ENCODE results near the gene SNX33.
"Not testable (repeated sequence)": the region's sequence is repeated elsewhere in the genome, so short reads cannot be mapped to it uniquely, and the experiment has no call there.

The SNX33 gene

DNA sequence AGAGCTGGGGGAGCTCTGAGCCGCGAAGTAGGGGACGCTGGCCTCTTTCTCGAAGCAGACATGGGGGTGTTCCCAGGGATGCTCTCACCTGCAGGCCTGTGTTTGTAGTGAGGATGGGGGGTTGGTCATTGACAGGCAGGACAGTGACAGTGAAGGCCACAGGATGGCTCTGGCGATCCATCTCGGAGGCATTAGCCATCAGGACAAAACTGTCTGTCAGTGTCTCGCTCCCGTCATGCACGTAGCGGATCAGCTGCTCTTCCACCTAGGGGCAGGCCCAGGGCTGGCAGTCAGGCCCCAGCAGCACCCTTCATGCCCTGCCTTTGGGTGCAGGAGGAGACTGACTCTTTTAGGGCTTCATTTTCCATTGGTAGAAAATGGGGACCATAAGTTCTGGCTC is 36.9 kb downstream of the SNX33 start:
- no peak for DNase-seq

DNA sequence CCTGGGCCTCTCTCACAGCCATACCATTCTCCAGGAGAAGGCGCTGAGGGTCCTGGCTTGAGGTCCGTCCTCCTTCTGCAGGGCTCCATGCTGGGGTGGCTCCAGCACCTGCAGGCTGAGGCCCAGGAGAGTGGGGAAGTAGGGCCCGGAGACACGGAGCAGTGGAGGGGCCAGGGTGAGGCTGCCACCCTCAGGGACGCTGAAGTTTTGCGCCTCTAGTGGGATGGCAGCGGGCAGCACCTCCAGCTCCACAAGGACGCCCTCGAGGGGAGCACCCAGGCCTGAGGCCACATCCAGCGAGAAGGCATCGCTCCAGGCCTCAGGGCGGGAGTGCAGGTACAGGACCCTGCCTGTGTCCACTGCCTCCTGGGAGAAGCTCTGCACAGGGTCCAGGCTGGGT is 37.5 kb downstream of the SNX33 start:
- DNase-seq = no peak

DNA sequence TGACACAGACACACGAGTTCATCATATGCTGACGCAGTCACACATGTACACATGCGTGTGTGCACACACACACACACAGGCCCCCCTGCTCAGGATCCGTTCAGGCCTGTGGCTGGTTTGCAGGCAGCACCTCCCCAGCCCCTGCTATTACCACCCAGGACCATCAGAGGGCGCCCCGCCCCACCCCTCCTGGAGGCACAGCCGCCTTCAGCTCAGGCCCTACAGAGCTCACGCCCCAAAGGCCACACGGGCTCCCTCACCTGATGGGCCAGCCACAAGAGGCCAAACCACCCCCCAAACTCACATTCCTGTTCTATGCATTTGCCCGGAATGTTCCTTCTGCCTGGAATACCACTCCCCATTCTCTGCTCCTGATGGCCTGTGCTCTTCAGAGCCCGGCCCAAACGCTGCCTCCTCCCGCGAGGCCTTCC is 38.5 kb downstream of the SNX33 start:
- DNase-seq = peak; percentile 77

DNA sequence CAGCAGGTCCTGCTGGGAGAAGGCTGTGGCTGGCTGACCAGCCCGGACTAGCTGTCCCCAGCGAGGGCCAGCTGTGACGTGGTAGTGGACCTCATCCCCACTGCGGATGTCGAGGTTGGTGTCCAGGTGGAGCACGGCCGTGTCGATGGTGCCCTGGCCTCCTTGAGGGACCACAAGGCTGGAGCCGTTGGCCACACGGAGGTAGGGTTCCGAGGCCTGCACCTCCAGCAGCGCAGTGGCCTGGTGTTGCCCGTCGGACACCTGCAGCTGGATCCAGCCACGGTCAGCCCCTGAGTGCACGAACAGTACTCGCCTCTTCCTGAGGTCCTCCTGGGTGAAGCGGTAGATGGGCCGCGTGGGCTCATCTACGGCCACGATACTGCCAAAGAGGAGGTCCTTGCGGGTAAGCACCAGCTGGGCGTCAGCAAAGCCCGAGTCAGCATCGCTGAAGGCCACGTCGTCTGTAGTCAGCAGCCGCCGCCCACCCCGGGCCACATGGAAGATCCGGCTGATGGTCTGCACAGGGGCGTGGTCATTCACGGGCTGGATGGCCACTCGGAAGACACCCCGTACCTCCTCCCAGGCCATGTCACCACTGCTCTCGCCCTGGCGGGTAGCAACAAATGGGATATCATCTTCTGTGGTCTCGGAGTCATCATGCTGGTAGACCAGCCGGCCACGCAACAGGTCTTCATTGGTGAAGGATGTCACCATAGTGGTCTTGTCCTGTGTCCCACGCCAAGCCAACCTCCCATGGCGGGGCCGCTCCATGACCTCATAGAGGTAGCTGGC is 40.0 kb downstream of the SNX33 start:
- DNase-seq = no peak

DNA sequence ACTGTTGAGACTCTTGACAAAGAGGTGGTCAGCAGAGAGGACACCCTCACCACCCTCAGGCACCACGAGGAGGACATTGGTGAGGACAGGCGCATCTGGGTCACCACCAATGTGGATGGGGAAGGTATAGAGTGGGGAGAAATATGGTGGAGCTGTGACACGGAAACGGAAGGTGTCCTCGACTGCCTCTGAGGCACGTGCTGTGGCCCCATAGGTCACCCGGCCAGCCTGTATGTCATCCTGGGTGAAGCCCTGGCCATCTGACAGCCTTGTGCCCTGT is 40.5 kb downstream of the SNX33 start:
- no peak for DNase-seq

DNA sequence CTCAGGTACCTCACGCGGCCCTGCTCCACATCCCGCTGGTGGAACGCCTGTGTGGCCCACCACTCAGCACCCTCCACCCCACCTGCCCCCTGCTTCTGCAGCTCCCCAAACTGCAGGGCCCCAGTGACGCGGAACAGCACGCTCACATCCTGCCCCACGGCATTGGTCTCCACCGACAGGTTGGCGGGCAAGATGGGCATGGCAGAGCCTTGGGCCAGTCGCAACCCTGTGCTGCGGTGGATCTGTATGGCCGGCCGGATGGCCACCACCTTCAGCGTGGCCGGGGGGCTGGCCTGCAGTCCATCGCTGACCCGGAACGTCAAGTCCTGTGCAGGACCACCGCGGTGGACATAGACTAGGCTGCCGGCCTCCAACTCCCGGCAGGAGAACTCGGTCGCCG is 41.1 kb downstream of the SNX33 start:
- DNase-seq = no peak

DNA sequence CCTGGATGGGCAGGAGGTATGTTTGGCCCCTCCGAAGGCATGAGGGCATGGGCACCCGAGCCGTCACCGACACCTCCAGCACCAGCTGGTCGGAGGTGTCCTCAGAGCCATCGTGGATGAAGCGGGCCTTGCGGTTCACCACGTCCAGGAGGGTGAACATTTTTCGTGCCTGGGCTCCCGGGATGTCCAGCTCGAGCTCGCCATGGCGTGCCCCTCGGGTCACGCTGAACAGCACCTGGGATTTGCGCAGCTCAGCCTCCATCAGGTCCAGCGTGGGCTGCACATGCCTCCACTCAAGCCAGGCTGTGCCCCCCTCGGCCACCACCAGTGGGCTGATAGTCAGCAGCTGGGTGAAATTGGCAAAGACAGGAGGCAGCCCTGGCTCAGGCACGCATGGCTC is 41.7 kb downstream of the SNX33 start:
- not testable (repeated sequence) for DNase-seq

DNA sequence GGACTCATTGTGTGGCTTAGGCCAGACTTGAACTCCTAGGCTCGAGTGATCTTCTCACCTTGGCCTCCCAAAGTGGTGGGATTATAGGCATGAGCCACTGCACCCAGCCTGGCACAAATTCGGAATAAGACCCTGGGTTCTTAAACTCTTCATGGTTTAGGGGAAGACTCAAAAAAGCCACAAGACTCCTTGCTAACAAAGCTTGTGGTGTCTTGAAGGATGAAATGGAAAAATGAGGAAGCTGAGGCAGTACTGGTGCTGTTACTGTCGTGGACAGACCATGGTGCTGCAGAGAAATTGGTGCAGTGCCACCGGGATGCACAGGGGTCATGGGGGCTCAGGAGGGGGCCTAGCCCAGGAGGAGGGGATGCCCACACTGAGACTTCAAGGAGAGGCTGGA is 44.6 kb downstream of the SNX33 start:
- DNase-seq = not testable (repeated sequence)

DNA sequence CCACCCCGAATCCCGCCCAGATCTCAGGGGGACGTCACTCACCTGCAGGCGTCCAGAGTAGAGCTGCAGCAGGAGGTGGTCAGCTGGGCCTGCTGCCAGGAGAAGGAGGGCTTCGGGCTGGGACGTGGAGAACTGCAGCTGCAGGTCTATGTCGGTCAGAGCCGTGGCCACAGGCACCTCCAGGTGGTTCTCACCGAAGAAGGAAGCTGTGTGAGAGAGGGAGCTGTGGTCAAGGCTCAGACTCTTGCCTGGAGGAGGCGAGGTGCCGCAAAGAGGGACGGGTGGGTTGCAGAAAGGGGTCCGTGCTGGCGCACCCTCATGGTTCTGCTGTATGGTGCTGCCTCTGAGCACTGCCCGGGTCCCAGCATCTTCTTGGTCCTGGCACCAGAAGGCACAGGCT is 45.3 kb downstream of the SNX33 start:
- DNase-seq = not testable (repeated sequence)

DNA sequence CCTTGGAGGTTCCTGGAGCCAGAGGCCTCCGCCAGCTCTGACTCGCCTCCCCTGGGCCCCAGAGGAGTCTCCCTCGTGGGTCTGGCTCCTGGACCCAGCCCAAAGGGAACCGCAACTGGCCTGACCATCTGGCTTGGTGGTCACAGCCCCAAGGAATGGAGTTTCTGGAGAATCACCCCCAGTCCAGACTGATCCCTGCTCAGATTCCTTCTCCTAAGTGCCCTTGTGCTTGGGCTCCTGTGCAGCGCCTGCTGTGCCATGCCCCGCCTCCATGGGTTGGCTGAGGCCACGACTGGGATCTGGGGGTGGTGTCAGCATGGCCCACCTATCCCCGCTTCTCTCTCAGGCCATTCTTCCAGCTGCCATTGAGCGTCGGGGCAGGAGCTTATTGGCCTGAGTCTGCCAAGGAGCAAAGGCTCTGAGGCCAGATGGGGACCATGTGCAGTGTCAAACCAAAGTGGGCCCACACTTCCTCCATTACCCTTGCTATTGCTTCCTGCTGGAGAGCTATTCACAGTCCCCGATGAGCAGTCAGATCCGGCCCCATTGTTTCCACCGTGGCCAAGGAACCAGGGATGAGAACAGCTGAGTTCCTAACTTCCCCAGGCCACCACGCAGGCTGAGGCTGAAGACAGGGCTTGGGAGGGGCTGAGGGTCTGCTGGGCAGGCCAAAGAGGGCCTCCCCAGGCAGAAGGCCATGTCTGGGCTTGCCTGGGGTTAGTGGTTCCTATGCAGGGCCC is 46.0 kb downstream of the SNX33 start:
- no peak for DNase-seq

DNA sequence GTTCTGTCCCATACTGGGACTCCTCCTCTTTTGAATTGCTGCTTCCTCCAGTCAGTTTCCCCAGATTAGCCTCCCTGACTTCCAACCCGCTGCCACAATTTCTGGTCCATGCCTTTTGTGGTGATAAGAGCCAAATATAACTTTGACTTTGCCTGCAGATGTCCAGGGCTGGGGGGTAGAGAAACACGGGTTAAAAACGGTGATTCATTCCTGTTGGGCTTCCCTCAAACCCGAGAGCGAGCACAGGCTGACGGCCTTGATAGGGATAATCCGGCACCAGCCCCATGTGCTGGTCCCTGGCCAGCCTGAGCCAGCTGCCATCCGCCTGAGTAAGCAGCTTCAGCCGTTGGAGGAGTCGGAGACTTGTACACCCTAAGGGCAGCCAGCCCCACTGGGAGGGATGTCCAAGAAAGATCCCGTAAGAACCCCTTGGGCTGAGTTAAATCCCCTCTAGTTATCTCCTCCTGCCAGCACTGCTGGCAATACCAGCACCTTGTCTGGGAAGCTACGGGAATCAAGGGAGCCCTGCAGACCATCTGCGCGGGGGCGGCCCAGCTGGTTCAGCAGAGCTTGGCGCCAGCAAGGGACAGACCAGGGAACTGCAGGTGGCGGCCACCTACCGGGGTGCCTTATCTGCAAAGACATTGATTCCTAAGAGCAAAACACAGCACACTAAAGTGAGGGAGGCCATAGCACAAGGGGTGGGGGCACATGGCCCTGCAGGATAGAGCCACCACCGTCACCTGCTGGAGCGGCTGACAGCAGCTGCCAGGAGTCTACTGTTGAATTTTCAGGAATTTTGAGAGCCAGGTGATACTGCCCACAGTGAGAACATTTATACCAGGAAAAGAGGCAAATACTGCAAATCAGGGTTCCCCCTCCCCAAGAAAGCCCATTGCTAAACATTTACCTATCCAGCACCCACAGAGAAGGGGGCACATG is 46.8 kb downstream of the SNX33 start:
- DNase-seq = no peak

DNA sequence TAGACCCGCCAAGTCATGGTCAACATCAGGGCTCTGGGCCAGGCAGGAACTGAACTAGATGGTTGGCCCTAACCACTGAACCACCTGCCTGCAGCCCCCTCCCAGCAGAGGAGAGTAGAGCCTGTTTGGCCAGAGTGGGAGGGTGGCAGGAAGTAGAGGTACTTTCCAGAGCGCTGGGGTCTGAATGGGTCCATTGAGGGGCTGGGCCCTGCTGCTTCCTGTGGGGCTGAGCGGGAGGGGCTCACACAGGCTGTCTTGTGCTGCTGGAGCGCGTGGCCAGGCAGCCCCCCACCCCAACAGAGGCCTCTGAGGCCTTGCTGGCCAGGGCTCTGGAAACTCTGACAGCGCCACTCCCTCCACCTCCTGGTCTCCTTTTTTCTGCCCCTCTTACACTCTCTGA is 47.5 kb downstream of the SNX33 start:
- DNase-seq = no peak

DNA sequence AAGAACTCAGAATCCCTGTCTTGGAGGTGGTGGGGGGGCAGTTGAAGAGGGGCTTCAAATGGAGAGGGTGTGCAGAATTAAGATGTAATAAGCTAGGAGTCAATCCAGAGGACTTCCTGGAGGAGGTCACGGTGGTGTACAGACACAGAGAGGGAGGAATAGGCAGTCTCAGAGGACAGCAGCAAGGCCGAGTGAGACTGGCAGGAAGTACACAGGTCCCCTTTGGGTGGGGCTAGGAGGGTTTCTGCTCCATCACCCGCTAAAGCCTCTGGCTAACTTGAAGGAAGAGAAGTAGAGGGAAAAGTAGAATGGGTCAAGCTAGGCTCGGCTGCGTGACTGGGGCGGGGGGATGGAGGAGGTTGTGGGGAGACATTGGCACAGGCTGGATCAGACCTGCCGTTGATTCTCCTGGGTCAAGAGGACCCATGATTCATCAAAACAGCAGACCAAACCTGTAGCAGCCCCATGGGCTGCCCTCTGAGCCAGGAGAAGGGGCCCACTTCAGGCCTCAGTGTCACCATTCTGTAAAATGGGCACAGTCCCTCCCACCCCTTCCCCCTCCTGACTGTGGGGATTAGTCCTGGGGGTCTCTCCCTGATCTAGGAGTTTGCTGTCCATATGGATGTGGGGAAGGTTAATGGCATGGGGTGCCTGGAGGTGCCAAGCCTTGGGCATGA is 48.1 kb downstream of the SNX33 start:
- no peak for DNase-seq

DNA sequence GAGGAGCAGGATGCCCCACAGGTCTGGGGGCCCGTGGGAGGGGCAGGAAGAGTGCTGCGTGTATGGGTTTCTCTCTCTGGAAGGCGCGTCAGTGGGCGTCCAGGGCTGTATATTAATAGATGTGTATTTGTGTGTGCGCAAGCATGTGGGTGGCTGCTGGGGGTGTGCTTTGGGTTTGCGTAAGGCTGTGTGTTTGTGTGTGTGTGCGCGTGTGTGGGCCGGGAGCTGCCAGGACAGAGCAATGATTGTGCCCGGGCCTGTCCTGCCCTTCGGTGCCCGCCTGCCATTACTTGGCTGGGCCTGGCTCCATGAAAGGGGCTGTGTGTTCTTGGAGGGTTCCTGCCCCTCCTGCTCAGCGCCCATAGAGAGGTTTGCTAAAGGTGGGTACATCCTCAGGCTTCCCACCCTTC is 48.6 kb downstream of the SNX33 start:
- DNase-seq = no peak

DNA sequence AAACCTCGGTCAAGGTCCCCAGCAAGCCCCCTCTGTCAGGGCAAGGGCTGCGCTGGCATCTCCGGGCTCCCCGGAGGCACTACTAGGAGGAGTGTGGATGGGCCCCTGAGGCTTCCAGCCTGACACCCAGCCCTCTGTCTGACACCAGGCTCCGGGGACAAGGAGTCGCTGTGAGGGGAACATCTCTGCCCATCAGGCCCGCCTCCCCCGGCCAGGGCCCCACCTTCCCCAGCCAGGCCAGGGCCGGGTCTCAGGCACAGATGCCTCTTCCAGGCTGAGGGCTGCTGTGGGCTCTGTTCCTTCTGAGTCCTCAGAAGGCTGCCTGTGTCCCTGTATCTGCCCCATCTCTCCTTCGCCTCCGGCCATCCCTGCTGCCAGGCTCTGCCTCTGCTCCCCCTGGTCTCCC is 49.1 kb downstream of the SNX33 start:
- no peak for DNase-seq

DNA sequence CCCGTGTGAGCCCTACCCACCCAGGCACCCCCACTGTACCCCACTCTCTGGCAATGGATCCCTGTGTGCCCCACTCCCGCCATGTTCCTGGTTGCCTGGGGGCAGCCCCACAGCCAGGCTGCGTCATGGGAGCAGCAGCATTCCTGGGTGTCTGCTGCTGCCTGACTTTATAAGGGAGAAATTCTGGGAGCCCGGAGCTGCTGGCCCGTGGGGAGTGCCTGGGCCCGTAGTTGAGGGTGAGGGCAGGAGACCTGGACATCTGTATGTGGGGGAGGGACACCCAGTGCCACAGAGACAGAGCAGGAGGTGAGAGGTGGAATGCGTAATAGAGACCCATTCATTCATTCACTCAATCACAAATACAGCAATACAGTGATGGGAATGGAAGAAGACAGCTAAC is 49.8 kb downstream of the SNX33 start:
- DNase-seq = no peak

DNA sequence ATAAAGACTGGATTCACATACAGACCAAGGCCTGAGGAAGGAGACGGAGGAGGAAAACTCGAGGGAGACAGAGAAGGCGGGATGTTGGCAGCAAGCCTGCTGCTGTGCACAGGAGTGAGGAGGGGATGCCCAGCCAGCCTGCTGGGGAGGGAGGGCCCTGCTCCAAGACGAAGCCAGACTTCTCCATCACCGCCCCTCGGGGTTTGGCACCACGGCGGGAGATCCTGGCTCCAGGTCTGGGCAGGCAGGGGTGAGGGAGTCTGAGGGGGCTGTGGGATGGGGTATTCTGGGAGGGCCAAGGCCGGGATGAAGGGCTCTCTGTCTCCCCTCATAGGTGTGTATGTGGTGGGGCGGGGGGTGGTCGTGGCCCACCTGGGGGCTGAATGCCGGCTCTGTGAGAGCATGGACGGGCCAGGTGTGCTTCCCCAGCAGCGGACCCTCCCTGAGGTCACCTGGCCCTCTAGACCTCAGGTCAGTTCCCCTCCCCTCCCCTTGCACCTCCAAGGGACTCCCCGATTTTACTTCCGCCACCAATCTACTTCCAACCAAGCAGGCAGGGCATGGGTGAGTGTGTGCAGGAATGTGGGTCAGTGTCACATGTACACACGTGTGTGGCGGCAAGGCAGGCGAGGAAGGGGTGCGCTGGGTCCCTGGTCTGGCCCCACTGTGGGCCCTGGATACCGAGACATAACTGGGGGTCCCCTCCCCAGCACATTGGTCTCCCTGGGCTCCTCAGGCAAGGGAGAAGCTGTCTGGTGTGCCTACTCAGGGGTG is 50.4 kb downstream of the SNX33 start:
- not testable (repeated sequence) for DNase-seq

DNA sequence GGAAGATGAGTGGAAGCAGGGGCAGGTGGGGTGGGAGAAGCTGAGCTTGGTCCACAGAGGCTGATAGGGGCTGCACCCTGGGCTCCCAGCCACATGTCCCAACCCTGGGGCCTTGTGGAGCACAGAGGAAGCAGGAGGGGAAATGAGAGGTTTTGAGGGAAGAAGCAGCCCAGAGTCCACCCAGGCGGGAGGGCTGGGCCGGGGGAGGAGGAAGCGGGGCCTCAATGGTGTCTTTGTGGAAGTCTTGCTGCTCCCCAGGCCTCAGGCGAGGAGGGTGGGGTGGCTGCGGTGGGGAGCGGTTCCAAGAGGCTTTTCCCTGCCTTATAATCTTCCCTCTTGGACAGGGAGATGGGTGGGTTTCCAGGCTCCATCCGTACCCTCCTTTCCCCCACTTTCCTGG is 51.8 kb downstream of the SNX33 start:
- DNase-seq = not testable (repeated sequence)

DNA sequence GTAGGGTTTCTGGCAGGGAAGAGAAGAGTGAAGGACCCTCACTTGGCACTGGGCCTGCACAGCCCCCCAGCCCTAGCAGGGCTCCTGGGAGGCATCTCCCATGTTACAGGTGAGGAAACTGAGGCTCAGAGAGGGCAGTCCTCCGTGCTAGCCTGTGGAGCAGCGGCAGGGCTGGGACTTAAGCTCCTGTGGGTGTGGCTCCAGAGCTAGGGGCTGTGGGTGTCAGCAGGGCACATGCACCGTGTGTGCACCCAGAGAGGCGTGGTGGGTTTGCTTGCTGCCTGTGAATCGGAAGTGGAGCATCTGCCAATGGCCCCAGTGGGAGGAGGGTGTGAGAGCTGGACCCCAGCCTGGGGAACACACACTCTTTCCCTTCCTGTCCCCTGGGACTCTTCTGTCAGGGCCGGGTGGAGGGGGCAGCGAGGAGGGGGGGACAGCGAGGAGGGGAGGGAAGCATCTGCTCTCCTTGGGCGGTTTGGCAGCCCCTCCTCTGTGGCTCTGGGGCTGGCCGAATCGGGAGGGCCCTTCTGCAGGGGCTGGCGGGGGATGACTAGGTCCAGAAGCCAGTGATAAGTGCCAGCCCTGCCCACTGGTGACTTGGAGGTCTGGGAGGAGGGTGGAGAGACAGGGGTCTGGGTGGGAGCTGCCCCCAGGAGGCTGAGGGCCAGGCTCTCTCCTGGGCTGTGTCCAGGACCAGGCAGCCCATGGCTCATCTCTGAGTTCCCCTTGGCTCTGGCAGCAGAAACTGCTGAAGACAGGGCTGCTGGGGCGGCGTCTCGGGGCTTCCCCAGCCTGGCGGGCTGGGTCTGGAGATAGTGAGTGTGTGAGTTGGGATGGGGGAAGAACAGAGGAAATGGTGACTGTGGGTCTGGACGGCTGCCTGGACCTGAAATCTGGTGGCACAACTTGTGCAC is 52.5 kb downstream of the SNX33 start:
- not testable (repeated sequence) for DNase-seq

DNA sequence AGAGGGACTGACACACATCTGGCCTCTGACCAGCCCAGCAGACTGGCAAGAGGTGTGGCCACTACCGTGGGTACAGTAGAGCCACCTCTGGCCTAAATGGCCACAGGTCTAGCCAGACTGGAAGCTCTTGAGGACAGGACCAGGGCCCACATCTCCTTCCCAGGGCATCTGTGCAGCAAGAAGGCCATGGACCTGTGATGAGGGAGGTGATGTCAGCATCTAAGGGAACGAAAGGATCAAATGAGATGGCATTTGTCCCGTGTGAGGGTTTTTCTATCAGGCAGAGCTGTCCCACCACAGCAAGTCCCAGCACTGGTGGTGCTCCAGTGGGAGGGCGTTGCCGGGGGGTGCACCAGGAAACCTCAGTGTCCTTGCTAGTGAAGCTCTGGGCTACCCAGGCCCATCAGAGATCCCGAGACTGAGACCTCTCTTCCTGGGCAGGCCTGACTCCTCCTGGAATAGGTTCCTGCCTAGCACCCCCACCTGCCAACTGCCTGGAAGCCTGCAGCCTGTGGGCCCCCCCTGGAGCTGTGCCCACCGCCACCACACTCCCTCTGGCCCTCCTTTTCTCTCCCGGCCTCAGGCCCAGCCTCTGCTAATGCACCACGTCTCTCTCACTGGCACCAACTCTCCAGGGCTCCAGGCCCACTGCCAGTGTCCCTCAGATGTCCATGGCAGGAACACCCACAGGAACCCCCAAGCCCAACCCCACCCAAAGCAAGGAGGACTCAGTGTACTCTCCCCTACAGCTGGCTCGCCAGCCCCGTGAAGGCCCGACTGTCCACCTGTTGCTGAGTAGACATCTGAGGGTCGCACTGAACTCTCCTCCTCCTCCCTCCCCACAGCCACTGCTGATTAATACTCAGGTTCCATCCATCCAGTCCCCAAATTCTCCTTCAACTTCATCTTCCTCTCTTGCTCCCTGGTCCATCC is 53.6 kb downstream of the SNX33 start:
- not testable (repeated sequence) for DNase-seq

All from CD4-positive, alpha-beta T cell treated with Interleukin-17A for 4 hours (primary cell).